SH-SY5Y (cell line): ENCODE data around the gene CPXM2.

ENCODE experiments used
- GATA2 ChIP-seq: IDR thresholded peaks from 2 replicates; pipeline ENCODE4 v1.6.1; 2011; ENCODE audit warnings: mild to moderate bottlenecking, low read depth, low read length
- GATA3 ChIP-seq: IDR thresholded peaks from 2 replicates; pipeline ENCODE4 v1.6.1; 2011; ENCODE audit warnings: low read depth, mild to moderate bottlenecking, low read length, moderate library complexity

The CPXM2 gene

DNA sequence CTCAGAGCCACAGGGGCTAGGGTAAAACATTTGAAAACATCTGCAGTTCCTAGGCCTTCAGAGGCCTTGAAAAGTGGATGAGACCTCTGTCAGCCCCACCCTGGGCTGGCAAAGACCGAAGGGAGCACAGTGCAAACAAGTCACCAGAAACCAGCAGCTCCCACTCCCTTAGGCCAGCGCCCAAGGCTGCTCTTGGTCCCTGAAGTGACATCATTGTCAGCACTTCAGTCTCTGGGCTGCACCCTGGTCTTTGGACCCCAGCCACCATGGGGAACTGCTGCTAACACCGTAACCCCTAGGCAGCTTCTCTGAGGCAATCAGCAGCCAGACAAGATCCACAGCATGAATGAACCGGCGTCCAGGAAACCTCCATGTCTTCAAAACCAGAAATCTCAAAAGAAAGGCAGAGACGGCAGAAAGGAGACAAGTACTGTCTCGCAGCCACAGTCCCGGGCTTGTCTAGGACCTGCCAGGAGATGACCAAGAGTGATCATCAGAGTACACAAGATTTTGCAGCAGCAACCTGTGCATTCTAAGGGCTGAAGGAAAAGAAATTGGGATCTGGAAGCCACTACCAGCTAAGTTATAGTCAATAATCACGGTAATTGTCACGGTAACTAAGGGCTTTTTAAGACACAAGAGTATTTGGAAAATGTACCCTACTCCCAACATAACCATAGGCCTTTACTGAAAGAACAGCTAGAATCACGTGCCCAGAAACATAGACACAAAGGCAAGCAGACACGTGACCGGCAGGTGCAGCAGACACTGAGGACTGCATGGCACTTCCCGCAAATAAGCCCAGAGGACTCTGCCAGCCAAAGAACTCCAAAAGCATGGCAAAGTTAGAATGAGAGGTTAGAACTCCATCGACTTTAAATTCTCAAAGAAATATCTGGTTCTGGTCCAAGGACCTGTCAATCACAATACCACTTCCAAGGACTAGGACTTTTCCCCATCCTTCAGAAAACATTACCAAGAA, 23.3 kb downstream of the CPXM2 start:
- TF ChIP-seq GATA3 (no peak), GATA2 (no peak)

DNA sequence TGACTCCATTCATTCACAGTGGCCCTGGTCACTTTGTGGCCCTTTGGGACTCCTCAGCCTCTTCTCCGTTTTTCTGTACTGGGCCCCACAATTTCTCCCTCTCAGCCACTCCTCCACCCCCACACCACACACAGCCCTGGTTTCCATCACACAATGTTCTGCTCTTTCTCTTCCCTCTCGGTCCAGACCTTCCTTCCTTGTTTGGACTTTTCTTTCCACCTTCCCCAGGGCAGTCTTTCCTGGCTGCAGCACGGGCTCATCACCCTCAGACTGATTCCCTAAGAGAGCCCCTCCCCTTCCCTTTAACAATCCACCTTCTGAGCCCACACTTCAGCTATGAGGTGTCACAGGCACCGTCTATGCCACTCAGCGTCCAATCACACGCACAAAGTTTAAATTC, 25.7 kb downstream of the CPXM2 start:
- TF ChIP-seq GATA2: no peak
- TF ChIP-seq GATA3: no peak

DNA sequence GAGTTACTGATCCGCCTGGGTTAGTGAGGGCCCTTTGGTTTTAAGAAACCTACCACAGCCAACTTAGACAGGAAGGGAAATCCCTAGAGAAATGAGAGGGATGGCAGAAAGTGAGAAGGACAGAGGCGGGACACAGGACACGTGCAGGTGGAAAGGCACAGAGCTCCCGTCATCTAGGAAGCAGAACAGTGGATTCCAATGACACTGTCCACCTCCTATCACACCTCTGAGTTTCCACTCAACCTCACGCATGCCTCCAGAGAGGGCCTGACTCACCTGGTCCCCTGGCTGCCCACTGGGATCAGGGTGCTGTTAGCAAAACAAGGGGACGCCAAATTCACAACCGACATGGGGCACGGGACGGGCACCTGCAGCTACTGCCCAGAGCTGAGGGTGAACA, 26.3 kb downstream of the CPXM2 start:
- TF ChIP-seq GATA2: no peak
- no peak for TF ChIP-seq GATA3

- TF ChIP-seq GATA2 (no peak), GATA3 (no peak)
Measured at GRCh38 chr10:123864923-123865322, 26.7 kb downstream of the CPXM2 start.

- no peak for TF ChIP-seq GATA2
- TF ChIP-seq GATA3: no peak
Measured at GRCh38 chr10:123863721-123864482, 27.7 kb downstream of the CPXM2 start.

- TF ChIP-seq GATA2 (no peak), GATA3 (no peak)
Measured at GRCh38 chr10:123863183-123863575, 28.4 kb downstream of the CPXM2 start.

GRCh38 chr10:123862421-123863182, 29.0 kb downstream of the CPXM2 start:
- TF ChIP-seq GATA3: no peak

- TF ChIP-seq GATA3: no peak
- TF ChIP-seq GATA2: no peak
Measured at GRCh38 chr10:123860856-123861255, 30.8 kb downstream of the CPXM2 start.

DNA sequence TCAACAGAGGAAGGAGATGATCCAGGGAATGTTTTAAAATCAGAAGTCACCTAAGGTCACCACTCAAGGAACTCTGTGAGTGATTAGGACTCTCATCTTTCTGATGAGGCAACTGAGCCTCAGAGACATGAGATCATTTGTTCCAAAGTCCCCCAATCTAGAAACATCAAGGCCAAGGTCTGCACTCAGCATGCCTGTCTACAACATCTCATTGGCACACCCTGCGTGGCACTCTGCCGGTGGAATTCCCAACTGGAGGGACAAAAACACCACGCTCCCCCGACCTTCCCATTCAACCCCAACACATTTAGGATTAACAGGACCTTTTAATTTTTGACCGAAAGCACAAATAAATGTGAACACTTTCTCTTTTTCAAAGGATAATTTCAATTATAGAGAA, 31.4 kb downstream of the CPXM2 start:
- TF ChIP-seq GATA3: no peak
- TF ChIP-seq GATA2: no peak

GRCh38 chr10:123859653-123860050, 32.0 kb downstream of the CPXM2 start:
- no peak for TF ChIP-seq GATA3
- no peak for TF ChIP-seq GATA2

DNA sequence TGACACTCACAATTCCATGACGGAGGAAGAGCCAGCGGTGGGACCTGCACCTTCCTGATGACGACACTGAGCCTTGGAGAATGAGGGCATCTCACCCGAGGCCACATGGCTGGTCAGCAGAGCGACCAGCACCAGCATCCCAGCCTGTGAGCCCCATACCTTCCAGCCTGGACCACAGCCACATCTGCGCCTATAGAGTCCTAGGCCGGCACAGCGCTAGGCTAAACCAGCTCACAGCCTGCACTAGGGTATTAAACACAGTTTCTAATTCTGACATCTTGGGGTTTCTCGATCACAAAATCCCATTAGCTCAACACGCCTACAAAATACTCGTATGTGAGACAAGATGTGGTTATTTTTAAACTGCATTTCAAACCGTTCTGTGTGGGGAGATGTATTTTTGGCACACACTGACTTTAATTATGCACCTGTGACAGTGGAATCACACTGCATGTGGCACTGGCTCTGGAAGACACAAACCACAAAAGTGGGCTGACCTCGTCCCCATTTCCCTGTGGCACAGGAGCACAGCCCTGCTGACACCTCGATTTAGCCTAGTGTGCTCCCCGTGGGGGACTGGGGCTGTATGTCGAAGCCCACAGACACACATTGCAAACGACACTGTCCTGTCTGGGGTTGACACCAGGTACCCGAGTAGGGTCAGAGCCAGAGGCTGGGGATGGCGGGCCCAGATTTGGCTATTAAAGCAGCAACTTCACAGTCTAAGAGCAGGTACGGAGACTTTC, 32.5 kb downstream of the CPXM2 start:
- no peak for TF ChIP-seq GATA2
- no peak for TF ChIP-seq GATA3

DNA sequence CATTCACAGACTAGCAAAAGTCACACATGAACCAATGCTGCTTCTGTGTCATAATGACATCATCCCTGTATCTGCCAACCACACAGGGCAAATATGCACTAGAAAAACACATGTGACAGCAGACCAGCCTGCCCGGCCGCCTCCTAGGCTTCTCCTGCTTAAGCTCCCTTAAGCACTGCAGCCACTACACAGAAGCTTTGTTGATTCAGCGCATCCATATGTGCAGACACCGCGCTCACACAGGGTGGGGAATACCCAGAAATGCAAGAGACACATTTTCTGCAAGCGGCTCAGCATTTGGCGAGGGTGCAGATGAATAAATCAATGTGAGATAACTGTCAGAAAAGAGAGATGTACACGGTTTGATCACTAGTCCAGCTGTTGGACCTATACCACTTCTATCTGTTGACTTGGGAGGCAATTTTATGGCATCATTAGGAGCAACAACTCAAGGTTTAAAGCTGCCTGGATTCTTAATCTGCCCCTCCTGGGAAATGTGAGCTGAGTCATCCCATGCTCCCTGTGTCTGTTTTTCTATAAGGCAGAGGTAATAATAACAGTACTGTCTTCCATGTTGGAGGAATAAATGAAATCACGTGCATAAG, 33.4 kb downstream of the CPXM2 start:
- TF ChIP-seq GATA3 (no peak), GATA2 (no peak)

DNA sequence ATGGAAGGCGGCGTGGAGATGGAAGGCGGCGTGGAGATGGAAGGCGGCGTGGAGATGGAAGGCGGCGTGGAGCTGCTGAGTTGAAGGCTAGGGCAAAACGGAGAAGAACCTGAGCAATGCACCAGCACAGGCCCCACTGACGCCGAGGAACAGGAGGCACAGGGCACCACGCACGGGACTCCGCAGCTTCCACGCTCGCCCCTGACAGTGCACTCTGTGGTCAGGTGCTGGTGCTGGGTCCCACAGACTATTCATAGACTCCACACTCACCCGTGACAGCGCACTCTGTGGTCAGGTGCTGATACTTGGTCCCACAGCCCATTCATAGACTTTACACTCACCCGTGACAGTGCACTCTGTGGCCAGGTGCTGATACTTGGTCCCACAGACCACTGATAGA, 34.0 kb downstream of the CPXM2 start:
- TF ChIP-seq GATA3: no peak
- no peak for TF ChIP-seq GATA2
